ENCODE data around the gene EPB42. TPM values are rescaled to one million over a fixed set of nuclear protein-coding genes. Genes with fewer than 3 reads are reported as not detected.

EPB42 gene
- total RNA-seq, 2 donors from 2014 or later = 1.1 TPM

GRCh38 chr15:43253431-43254403 is 32.9 kb upstream of the EPB42 start:
- H3K4me1 ChIP-seq = no peaks in the 10 kb centered on the region
- H3K36me3 ChIP-seq = no peaks in the 10 kb centered on the region
- H3K27me3 ChIP-seq = no peaks in the 10 kb centered on the region
- no peak for TF ChIP-seq CTCF (IDR thresholded peaks at IDR 0.05)
- H3K9me3 ChIP-seq = no peaks in the 10 kb centered on the region
- DNase-seq (ENCODE audit: low spot score) = no peak
- H3K27ac ChIP-seq = no peak overlapping the region
- no peak overlapping the region for H3K4me3 ChIP-seq

- H3K36me3 ChIP-seq = no peaks in the 10 kb centered on the region
- H3K27ac ChIP-seq = no peak overlapping the region
- no peak for DNase-seq (ENCODE audit: low spot score)
Observed at GRCh38 chr15:43251871-43252250, 31.0 kb upstream of the EPB42 start.

GRCh38 chr15:43251185-43251870 is 30.5 kb upstream of the EPB42 start:
- Histone ChIP-seq H3K4me3 (no peak overlapping the region), H3K27ac (no peak overlapping the region), H3K4me1 (no peaks in the 10 kb centered on the region), H3K9me3 (no peaks in the 10 kb centered on the region), H3K27me3 (no peaks in the 10 kb centered on the region), H3K36me3 (no peaks in the 10 kb centered on the region)
- no peak for TF ChIP-seq CTCF (IDR thresholded peaks at IDR 0.05)
- no peak for DNase-seq (ENCODE audit: low spot score)

More at GRCh38 chr15:43251871-43252250, 31.0 kb upstream of the EPB42 start:
- Histone ChIP-seq H3K9me3 (no peaks in the 10 kb centered on the region), H3K27me3 (no peaks in the 10 kb centered on the region), H3K4me1 (no peaks in the 10 kb centered on the region), H3K4me3 (no peak overlapping the region)
- TF ChIP-seq CTCF (IDR thresholded peaks at IDR 0.05) = no peak

GRCh38 chr15:43250785-43251184 is 30.0 kb upstream of the EPB42 start:
- Histone ChIP-seq H3K4me3 (no peak overlapping the region), H3K9me3 (no peaks in the 10 kb centered on the region), H3K36me3 (no peaks in the 10 kb centered on the region), H3K27ac (no peak overlapping the region), H3K27me3 (no peaks in the 10 kb centered on the region), H3K4me1 (no peaks in the 10 kb centered on the region)
- TF ChIP-seq CTCF (IDR thresholded peaks at IDR 0.05) = no peak
- no peak for DNase-seq (ENCODE audit: low spot score)

GRCh38 chr15:43249699-43250203 is 28.9 kb upstream of the EPB42 start:
- no peak overlapping the region for H3K4me3 ChIP-seq
- DNase-seq (ENCODE audit: low spot score) = no peak
- TF ChIP-seq CTCF (IDR thresholded peaks at IDR 0.05) = no peak
- no peaks in the 10 kb centered on the region for H3K4me1 ChIP-seq
- H3K9me3 ChIP-seq = no peaks in the 10 kb centered on the region
- no peaks in the 10 kb centered on the region for H3K36me3 ChIP-seq
- H3K27me3 ChIP-seq = no peaks in the 10 kb centered on the region
- H3K27ac ChIP-seq = no peak overlapping the region

Measured in right atrium auricular region (tissue), 2 donors.